Stimulated activated memory B cell treated with anti-CD40 and anti-IgM and Interleukin-4, amounts not matched to agents 10 μg/mL and 1 μg/mL and 100 μg/mL, for 72 hours (primary cell): ENCODE data around the gene CYTH2.
"Not testable (repeated sequence)": the region's sequence is repeated elsewhere in the genome, so short reads cannot be mapped to it uniquely, and the experiment has no call there.

Experiments
- ATAC-seq: fragments of 150-1000 bp; cut with Tn5 transposase; 2 replicates; pipeline ENCODE4 v1.10.0; 2021
- H3K27ac Mint-ChIP-seq: one replicate; pipeline ENCODE4 v1.8.0; 2022; ENCODE audit warnings: mild to moderate bottlenecking, mixed read lengths
- H3K27me3 Mint-ChIP-seq: one replicate; pipeline ENCODE4 v1.8.0; 2022; ENCODE audit warnings: mixed read lengths
- H3K36me3 Mint-ChIP-seq: one replicate; pipeline ENCODE4 v1.8.0; 2022; ENCODE audit warnings: mixed read lengths
- H3K4me1 Mint-ChIP-seq: one replicate; pipeline ENCODE4 v1.8.0; 2022; ENCODE audit warnings: mixed read lengths
- H3K4me3 Mint-ChIP-seq: one replicate; pipeline ENCODE4 v1.8.0; 2022; ENCODE audit warnings: mild to moderate bottlenecking, moderate library complexity, mixed read lengths
- H3K9me3 Mint-ChIP-seq: one replicate; pipeline ENCODE4 v1.8.0; 2022; ENCODE audit warnings: mixed read lengths

The CYTH2 gene

DNA sequence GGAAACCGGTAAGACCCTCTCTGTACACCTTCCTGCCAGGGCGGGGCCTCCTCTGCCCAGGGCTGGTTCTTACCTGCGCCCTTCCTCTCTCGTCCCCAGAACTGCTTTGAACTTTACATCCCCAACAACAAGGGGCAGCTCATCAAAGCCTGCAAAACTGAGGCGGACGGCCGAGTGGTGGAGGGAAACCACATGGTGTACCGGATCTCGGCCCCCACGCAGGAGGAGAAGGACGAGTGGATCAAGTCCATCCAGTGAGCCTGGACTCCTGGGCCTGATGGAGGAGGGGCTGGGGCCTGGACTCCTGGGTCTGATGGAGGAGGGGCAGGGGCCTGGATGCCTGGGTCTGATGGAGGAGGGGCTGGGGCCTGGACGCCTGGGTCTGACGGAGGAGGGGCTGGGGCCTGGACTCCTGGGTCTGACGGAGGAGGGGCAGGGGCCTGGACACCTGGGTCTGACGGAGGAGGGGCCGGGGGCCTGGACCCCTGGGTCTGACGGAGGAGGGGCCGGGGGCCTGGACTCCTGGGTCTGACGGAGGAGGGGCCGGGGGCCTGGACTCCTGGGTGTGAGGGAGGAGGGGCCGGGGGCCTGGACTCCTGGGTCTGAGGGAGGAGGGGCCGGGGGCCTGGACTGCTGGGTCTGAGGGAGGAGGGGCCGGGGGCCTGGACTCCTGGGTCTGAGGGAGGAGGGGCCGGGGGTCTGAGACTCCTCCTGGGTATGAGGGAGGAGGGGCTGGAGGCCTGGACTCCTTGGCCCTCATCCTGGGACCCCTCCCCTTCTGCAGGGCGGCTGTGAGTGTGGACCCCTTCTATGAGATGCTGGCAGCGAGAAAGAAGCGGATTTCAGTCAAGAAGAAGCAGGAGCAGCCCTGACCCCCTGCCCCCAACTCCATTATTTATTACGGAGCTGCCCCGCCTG is 9.4 kb downstream of the CYTH2 start:
- no peaks in the 10 kb centered on the region for H3K9me3 Mint-ChIP-seq
- peaks cover 41% of the 10 kb centered on the region for H3K36me3 Mint-ChIP-seq
- no peak for ATAC-seq
- peaks cover 28% of the 10 kb centered on the region for H3K4me1 Mint-ChIP-seq
- H3K27ac Mint-ChIP-seq = no peak overlapping the region
- H3K4me3 Mint-ChIP-seq = no peak overlapping the region
- H3K27me3 Mint-ChIP-seq = peaks cover 4% of the 10 kb centered on the region

DNA sequence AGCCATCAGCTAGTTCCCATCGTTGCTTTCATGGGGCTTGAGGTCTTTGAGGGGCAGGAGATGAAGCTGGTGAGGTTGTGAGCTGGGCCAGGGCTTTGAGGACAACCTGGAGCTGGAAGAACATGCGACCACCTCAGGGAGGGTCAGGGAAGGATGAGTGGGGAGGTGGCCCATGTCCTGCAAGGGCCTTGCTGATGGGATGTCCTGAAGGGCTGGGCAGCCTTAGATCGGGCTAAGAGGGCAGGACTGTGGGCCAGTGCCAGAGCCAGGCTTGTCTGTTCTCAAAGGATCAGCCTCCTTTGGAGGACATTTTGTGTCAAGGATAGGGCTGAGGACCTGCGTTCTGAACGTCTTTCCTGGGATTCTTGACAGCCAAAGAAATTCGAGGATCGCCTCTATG is 10.5 kb downstream of the CYTH2 start:
- Mint-ChIP-seq H3K27me3 (peaks cover 14% of the 10 kb centered on the region), H3K9me3 (no peaks in the 10 kb centered on the region)

DNA sequence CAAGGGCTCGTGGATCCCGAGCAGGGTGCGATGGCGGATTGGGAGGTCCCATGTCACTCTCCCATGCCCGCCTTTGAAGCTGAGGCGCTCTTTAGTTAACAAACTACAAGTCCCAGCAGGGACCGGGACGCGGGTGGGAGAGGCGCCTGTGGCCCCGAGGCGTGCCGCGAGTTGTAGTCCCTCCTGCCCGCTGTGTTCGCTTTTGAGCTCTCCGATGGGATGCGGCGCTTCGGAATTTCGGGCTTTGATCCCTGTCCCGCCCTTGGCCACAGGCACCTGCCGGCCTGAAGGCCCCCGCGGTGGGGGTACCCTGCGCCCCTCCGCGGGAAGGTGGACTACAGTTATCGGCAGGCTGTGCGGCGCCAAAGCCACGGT is 11.0 kb downstream of the CYTH2 start:
- Mint-ChIP-seq H3K36me3 (peaks cover 28% of the 10 kb centered on the region), H3K4me3 (peak overlapping the region; percentile 89), H3K27ac (peak overlapping the region; percentile 85), H3K9me3 (no peaks in the 10 kb centered on the region), H3K4me1 (peaks cover 22% of the 10 kb centered on the region), H3K27me3 (peaks cover 14% of the 10 kb centered on the region)
- ATAC-seq = peak; percentile 52

More for the DNA sequence above, 10.5 kb downstream of the CYTH2 start:
- Mint-ChIP-seq H3K4me1 (peaks cover 22% of the 10 kb centered on the region), H3K36me3 (peaks cover 33% of the 10 kb centered on the region), H3K27ac (no peak overlapping the region), H3K4me3 (peak overlapping the region; percentile 89)
- no peak for ATAC-seq

DNA sequence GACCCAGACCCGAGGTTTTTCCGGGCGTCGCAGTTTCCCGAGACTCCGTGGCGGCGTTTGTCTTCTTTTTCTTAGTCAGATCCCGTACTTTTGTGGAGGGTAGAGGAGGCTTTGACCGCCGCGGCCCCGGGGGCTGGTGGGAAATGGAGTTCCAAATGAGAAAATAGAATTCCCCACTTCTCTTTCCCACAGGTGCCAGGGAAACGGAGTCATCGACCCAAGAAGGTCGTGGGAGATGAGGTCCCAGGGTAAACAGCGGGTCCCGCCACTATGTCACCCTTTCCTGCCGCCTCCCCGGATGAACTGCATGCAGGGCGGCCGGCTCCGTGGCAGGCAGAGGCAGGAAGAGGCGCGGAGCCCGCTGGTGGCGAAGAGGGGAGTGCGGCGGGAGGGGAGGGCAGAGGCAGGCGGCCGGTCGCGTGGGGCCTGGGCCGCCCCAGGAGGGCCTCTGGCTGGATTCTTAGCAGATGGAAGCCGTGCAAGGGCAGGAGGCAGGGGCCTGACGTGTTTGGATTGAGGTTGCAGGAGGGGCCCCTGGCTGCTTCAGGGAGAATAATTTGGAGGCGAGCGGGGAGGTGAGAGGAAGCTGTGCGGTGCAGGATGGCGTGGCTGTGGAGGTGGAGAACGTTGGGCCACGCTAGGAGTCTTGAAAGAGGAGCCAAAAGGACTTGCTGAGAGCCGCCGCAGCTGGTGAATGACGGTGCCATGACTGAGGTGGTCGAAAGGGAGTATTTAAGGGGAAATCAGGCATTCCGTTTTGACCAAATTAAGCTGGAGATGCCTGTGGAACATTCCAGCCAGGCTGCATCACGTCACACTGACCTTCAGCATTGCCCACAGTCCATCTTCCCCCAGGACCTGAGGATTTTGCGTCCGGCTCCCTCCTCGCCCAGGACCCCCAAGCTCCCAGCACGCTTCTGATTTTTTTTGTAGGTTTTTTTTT is 11.7 kb downstream of the CYTH2 start:
- peak; percentile 76 for ATAC-seq
- peak overlapping the region; percentile 85 for H3K27ac Mint-ChIP-seq
- H3K9me3 Mint-ChIP-seq = no peaks in the 10 kb centered on the region
- peaks cover 21% of the 10 kb centered on the region for H3K36me3 Mint-ChIP-seq
- peaks cover 14% of the 10 kb centered on the region for H3K27me3 Mint-ChIP-seq
- peak overlapping the region; percentile 89 for H3K4me3 Mint-ChIP-seq
- H3K4me1 Mint-ChIP-seq = peaks cover 22% of the 10 kb centered on the region

DNA sequence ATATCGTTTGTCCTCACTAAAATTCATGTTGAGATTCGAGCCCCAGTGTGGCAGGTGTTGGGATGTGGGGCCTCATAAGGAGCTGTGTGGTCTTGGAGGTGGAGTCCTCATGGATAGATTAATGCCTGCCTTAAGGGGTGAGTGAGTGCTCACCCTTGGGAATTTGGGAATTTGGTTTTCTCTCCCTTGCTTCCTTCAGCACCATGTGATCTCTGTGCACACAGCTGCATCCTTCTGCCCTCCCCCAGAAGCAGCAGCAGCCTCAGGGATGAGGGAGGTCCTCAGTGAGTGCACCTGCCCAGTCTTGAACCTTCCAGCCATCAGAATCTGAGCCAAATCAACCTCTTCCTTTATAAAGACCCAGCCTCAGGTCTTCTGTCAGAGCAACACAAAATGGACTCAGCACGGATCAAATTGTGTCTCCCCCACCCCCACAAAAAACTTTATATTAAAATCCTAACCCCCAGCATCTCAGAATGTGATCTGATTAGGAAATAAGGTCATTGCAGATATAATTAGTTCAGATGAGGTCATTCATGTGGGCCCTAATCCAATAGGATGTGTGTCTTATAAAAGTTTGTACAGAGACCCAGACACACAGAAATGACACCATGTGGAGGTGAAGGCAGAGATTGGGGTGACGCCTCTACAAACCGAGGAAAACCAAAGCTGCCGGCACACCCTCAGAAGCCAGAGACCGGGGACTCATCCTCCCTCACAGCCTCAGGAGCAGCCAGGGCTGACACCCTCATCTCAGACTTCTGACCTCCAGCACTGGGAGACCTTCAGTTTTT is 12.9 kb downstream of the CYTH2 start:
- H3K4me1 Mint-ChIP-seq = peaks cover 22% of the 10 kb centered on the region
- no peaks in the 10 kb centered on the region for H3K9me3 Mint-ChIP-seq
- H3K4me3 Mint-ChIP-seq = no peak overlapping the region
- H3K27ac Mint-ChIP-seq = no peak overlapping the region
- no peak for ATAC-seq
- peaks cover 16% of the 10 kb centered on the region for H3K36me3 Mint-ChIP-seq
- peaks cover 14% of the 10 kb centered on the region for H3K27me3 Mint-ChIP-seq

DNA sequence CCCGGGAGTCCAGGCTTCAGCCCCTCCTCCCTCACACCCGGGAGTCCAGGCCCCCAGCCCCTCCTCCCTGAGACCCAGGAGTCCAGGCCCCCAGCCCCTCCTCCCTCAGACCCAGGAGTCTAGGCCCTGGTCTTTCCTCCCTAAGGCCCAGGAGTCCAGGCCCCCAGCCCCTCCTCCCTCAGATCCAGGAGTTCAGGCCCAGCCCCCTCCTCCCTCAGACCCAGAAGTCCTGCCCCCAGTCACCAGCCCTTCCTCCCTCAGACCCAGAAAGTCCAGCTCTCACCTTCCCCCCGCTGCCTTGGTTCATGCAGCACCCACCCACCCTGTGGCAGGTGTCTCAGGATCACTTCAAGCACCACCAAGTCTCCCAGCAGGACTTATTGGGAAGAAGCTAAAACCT is 14.1 kb downstream of the CYTH2 start:
- H3K4me1 Mint-ChIP-seq = peaks cover 22% of the 10 kb centered on the region
- peaks cover 10% of the 10 kb centered on the region for H3K36me3 Mint-ChIP-seq
- ATAC-seq = no peak
- H3K9me3 Mint-ChIP-seq = no peaks in the 10 kb centered on the region
- H3K4me3 Mint-ChIP-seq = no peak overlapping the region
- H3K27ac Mint-ChIP-seq = peak overlapping the region; percentile 0
- H3K27me3 Mint-ChIP-seq = peaks cover 20% of the 10 kb centered on the region

DNA sequence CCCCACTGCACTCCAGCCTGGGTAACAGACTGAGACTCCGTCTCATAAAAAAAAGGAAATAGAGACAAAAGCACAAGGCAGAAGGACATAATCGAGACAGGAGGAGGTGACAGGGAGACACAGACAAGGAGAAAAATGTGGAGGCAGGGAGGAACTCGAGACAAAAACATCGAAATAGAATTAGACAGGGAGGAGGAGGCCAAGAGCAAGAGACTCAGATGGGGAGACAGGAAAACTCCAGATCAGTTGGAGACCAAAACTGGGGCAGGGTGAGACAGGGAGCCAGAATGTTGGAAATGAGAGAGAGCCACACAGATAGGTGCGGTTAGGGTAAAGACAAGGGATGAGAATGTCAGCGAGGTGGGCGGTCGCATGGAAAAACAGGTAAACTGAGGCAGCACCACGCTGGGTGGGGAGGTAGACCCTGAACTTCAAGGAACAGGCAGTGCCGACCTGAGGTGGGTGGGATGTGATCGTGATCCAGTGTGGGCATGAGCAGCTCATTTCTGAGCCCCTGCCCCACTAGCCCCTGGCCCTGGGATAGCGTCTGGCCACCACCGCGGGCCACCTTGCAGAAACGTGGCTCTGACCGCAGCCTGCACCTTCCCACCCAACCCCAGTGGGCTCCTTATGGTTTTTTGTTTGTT is 15.2 kb downstream of the CYTH2 start:
- Mint-ChIP-seq H3K4me3 (no peak overlapping the region), H3K27ac (no peak overlapping the region), H3K27me3 (peaks cover 25% of the 10 kb centered on the region), H3K4me1 (peaks cover 22% of the 10 kb centered on the region), H3K9me3 (no peaks in the 10 kb centered on the region), H3K36me3 (peaks cover 4% of the 10 kb centered on the region)
- no peak for ATAC-seq

DNA sequence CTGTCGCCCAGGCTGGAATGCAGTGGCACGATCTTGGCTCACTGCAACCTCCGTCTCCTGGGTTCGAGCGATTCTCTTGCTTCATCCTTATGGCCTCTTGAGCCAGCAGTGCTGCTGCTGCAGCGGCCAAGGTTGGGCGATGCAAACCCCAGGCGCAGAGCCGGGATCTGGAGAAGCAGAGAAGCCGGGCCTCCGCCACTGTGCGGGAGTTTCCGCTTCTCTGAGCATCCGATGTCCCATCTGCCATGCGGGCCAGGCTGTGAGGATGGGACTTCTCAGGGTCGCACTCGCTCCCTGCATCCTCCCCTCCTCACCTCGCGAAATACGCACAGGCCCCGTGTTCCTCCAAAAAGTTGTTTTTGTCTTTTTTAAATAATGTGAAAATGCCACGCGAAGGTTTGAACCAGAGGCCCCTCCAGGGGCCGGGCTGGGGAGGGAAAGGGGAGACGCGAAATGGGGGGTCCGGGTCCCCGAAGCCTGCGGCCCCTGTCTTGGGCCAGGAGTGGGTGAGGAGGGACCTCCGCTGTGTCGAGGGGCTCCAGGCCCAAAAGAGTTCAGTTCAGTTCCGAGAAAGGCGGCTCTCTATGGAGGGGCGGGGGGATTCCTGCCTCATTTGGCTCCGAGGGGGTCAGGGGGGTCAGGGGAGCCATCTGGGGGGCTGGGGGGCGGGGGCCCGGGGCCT is 15.9 kb downstream of the CYTH2 start:
- Mint-ChIP-seq H3K9me3 (no peaks in the 10 kb centered on the region), H3K27me3 (peaks cover 25% of the 10 kb centered on the region), H3K4me1 (peaks cover 21% of the 10 kb centered on the region), H3K27ac (no peak overlapping the region), H3K36me3 (no peaks in the 10 kb centered on the region), H3K4me3 (no peak overlapping the region)
- ATAC-seq = no peak

DNA sequence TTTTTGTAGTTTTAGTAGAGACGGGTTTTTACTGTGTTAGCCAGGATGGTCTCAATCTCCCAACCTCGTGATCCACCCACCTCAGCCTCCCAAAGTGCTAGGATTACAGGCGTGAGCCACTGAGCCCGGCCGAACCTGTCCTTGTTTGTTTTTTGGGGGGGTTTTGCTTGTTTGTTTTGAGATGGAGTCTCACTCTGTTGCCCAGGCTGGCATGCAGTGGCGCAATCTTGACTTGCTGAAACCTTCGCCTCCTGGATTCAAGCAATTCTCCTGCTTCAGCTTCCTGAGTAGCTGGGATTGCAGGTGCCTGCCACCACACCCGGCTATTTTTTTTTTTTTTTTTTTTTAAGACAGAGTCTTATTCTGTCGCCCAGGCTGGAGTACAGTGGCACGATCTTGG is 17.5 kb downstream of the CYTH2 start:
- H3K27me3 Mint-ChIP-seq = peaks cover 38% of the 10 kb centered on the region
- H3K4me3 Mint-ChIP-seq, ATAC-seq, H3K9me3 Mint-ChIP-seq, H3K36me3 Mint-ChIP-seq, H3K27ac Mint-ChIP-seq: not testable (repeated sequence)
- peaks cover 18% of the 10 kb centered on the region for H3K4me1 Mint-ChIP-seq

DNA sequence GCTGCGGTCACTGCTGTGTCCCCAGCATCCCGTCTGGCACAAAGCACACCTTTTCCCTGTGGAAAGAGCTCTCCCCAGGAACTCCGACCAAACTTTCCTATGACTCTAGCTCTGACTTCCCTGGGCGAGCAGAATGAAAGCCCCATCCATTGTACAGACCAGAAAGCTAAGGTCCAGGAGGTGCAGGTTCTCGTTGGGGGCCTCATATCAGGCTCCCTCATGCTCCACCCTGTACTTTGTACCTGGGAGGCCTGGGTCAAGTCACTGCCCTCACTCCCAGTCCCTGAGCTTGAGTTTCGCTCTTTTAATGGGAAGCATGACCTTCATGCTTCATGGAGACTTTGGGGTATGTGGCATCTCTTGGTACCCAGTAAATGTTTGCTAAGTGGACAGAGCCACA is 18.4 kb downstream of the CYTH2 start:
- Mint-ChIP-seq H3K27ac (no peak overlapping the region), H3K4me3 (no peak overlapping the region), H3K27me3 (peaks cover 46% of the 10 kb centered on the region), H3K9me3 (peaks cover 2% of the 10 kb centered on the region), H3K36me3 (peaks cover 2% of the 10 kb centered on the region), H3K4me1 (peaks cover 26% of the 10 kb centered on the region)
- ATAC-seq = no peak

DNA sequence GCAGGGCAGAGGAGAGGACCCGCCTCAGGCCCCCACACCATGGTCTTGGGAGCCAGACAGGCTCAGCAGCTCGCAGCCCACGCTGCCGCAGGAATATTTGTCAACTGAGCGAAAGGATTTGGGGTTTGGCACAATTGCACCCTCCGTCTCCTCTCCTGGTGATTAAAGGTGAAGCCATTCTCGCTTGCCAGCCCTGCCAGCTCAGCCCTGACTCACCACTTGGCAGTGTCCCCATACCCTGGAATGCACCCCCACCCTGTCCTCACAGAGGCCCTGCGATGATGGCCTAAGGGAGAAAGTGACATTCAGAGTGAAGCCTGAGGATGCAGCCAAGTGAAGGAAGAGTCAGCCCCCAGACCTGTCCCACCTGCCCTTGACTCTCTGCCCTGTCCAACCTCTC is 18.8 kb downstream of the CYTH2 start:
- Mint-ChIP-seq H3K4me3 (no peak overlapping the region), H3K27me3 (peaks cover 50% of the 10 kb centered on the region), H3K4me1 (peaks cover 30% of the 10 kb centered on the region), H3K36me3 (peaks cover 6% of the 10 kb centered on the region), H3K27ac (no peak overlapping the region), H3K9me3 (peaks cover 5% of the 10 kb centered on the region)
- no peak for ATAC-seq

DNA sequence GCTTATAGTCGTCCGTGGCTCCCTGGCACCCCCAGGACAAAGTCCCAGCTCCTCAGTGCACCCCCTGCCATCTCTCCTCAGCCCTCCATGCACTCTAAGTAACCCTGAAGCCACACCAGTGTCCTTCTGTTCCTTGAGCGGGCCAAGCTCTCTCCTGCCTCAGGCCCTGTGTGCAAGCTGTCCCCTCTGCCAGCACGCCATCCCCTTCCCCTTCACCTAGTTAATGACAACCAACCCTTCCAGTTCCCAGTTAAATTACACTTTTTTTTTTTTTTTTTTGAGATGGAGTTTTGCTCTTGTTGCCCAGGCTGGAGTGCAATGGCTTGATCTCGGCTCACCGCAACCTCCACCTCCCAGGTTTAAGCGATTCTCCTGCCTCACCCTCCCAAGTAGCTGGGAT is 19.3 kb downstream of the CYTH2 start:
- H3K36me3 Mint-ChIP-seq, H3K9me3 Mint-ChIP-seq, H3K4me3 Mint-ChIP-seq, ATAC-seq, H3K27ac Mint-ChIP-seq: not testable (repeated sequence)
- Mint-ChIP-seq H3K27me3 (peaks cover 53% of the 10 kb centered on the region), H3K4me1 (peaks cover 34% of the 10 kb centered on the region)

DNA sequence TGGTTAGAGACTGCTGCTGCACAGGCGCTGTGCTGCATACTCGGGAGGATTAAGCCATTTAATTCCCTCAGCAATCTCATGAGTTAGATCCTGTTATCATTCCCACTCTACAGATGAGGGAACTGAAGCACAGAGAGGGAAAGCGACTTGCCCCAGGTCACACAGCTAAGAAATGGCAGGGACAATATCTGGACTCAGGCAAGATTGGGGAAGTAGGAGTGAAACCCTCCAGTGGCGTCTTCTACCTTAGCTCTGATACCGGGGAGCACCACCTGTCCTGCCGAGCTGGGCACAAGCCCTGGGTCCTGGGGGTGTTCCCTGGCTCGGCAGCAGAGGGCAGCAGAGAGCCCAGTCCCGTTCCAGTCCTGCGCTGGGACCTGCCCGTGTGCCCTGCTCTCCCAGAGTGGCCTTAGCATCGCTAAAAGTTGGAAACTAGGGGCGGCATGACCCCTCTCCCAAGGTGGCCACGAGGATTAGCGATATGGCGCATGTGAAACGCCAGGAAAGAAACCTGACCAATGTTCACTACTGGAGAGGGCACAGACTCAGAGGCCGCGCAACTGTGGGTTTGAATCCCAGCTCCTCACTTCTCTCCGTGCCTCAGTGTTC is 20.5 kb downstream of the CYTH2 start:
- ATAC-seq = peak; percentile 76
- Mint-ChIP-seq H3K9me3 (peaks cover 5% of the 10 kb centered on the region), H3K27me3 (peaks cover 54% of the 10 kb centered on the region), H3K36me3 (peaks cover 12% of the 10 kb centered on the region), H3K4me3 (no peak overlapping the region), H3K4me1 (peaks cover 41% of the 10 kb centered on the region), H3K27ac (no peak overlapping the region)
